Lower leg skin (tissue), 4 donors: Measurements from ENCODE around the gene XG. TPM values are rescaled to one million over a fixed set of nuclear protein-coding genes. Genes with fewer than 3 reads are reported as not detected.

ENCODE experiments used
- DNase-seq, 2 donors: peaks; one replicate each; pipeline ENCODE4 v3.0.0-alpha.2; 2019; ENCODE audit warnings: low spot score in 2 of 2
- H3K4me3 ChIP-seq: fragments of 200-600 bp; sonication (generic); 2 replicates; pipeline ENCODE4 v1.5.1; 2017; ENCODE audit warnings: mild to moderate bottlenecking, low read depth; ENCODE audit not compliant: poor library complexity, severe bottlenecking
- POLR2A ChIP-seq, 2 donors: fragments of 450-650 bp; IDR thresholded peaks; one replicate each; pipeline ENCODE4 v1.6.1; 2016 to 2017; ENCODE audit warnings: antibody characterized with exemption in 2 of 2, mild to moderate bottlenecking in 1 of 2, moderate library complexity in 1 of 2
- WGBS, 2 donors: methylation state at CpG; one replicate each; pipeline ENCODE4 v1.1.5; 2018; 5-methylcytosine and 5-hydroxymethylcytosine counted together
- intact Hi-C: fragments of 100-400 bp; cut with DNase I; formaldehyde crosslinking; loops from one replicate; pipeline ENCODE4 v1.15.0; 2023; ENCODE audit warnings: low total_unique reads
- total RNA-seq, 4 donors: library from RNA; depleted of rRNA; stranded (reverse); fragments of >200 nt; gene quantifications; one replicate each; pipeline ENCODE4 v1.1.0, GENCODE V29; 2016
- TF ChIP-seq, protein P1 (sequence below), 3 donors: fragments of 450-650 bp; IDR thresholded peaks; one replicate each; pipeline ENCODE4 v1.5.1; 2016; ENCODE audit warnings: antibody characterized with exemption in 3 of 3, mild to moderate bottlenecking in 3 of 3, moderate library complexity in 2 of 3

XG gene
- total RNA-seq, 4 donors from 2014 or later: 40.7 to 113 (median 67.6) TPM

DNA sequence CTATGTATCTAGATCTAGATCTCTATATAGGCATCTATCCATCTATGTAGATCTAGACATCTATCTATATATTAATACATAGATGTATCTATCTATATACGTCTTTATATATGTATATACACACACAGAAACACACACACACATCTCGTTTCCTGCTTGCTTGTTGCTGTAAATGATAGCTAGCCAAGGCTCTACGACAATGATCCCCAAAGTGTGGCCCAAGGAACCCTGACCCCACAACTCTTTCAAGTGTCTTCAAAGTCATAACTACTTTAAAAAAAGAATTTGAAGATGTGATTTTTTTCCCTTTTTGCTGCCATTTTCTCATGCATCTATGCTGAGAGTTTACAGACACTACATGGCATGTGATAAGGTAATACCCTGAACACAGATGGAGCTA is 105.7 kb downstream of the XG start:
- 72 to 83% methylated on average over 3 of the region's 3 CpGs for WGBS, 2 donors
- DNase-seq: no peak
- H3K4me3 ChIP-seq: no peak overlapping the region
- intact Hi-C loops: no loop called here
- no peak for TF ChIP-seq POLR2A (IDR thresholded peaks at IDR 0.05)
- TF ChIP-seq, protein P1, sequence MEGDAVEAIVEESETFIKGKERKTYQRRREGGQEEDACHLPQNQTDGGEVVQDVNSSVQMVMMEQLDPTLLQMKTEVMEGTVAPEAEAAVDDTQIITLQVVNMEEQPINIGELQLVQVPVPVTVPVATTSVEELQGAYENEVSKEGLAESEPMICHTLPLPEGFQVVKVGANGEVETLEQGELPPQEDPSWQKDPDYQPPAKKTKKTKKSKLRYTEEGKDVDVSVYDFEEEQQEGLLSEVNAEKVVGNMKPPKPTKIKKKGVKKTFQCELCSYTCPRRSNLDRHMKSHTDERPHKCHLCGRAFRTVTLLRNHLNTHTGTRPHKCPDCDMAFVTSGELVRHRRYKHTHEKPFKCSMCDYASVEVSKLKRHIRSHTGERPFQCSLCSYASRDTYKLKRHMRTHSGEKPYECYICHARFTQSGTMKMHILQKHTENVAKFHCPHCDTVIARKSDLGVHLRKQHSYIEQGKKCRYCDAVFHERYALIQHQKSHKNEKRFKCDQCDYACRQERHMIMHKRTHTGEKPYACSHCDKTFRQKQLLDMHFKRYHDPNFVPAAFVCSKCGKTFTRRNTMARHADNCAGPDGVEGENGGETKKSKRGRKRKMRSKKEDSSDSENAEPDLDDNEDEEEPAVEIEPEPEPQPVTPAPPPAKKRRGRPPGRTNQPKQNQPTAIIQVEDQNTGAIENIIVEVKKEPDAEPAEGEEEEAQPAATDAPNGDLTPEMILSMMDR (IDR thresholded peaks at IDR 0.05): no peak

DNA sequence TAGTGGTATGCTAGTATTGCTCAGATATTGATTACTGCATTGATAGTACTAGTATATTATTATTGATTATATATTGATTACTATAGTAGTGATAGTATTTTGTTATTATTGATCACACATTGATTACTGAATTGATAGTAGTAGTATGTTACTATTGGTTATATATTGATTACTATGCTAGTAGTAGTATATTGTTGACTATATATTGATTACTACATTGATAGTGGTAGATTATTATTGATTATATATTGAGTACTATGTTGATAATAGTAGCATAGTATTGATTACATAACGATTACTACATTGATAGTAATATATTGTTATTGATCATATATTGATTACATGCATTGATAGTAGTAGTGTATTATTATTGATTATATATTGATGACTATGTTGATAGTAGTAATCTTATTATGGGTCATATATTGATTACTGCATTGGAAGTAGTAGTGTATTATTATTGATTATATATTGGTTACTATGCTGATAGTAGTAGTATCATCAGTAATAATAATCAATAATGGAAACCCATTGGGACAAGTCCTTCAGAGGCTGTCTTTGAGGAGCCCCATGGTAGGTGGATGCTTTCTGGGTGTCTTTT is 107.5 kb downstream of the XG start:
- no peak for DNase-seq
- H3K4me3 ChIP-seq: no peak overlapping the region
- intact Hi-C loops: no loop called here
- 92 to 97% methylated on average over 1 of the region's 1 CpG for WGBS, 2 donors
- TF ChIP-seq, protein P1 (IDR thresholded peaks at IDR 0.05): no peak
- no peak for TF ChIP-seq POLR2A (IDR thresholded peaks at IDR 0.05)

GRCh38 chrX:2862404-2862803 is 110.6 kb downstream of the XG start:
- intact Hi-C loops: no loop called here
- DNase-seq: no peak
- H3K4me3 ChIP-seq: no peak overlapping the region
- 67 to 74% methylated on average over 7 to 9 of the region's 9 CpGs for WGBS, 2 donors
- TF ChIP-seq POLR2A (IDR thresholded peaks at IDR 0.05): no peak
- TF ChIP-seq, protein P1 (IDR thresholded peaks at IDR 0.05): no peak

GRCh38 chrX:2863646-2864045 is 111.8 kb downstream of the XG start:
- intact Hi-C loops: no loop called here
- no peak overlapping the region for H3K4me3 ChIP-seq
- DNase-seq: no peak
- TF ChIP-seq, protein P1 (IDR thresholded peaks at IDR 0.05): no peak
- no peak for TF ChIP-seq POLR2A (IDR thresholded peaks at IDR 0.05)
- WGBS, 2 donors: 36 to 46% methylated on average over 5 to 6 of the region's 6 CpGs

Other genes with a start within 250 kb of the XG start
- 100 to 1,000 TPM; 168 to 384 (median 194) TPM for gene CD99, start 60.7 kb upstream of the XG start, total RNA-seq
- gene GYG2, start 76.9 kb downstream of the XG start, total RNA-seq: 1 to 10 TPM; 1.5 to 7.7 (median 5.1) TPM
- gene ARSD, start 177.3 kb downstream of the XG start, total RNA-seq: 10 to 100 TPM in 3 of 4 donors, 1 to 10 TPM in 1; 8.9 to 17.3 (median 15.7) TPM